HG02798 (cell line): ENCODE results near the gene STMN1.

Experiments used
- ATAC-seq: cut with Tn5 transposase; IDR thresholded peaks from one replicate; pipeline ENCODE4 v1.9.1; 2021; ENCODE audit warnings: mild to moderate bottlenecking; ENCODE audit not compliant: unreplicated experiment, poor library complexity

STMN1 gene

GRCh38 chr1:25922056-25922970 is 16.1 kb upstream of the STMN1 start:
- ATAC-seq = no peak

GRCh38 chr1:25918615-25919014 is 12.4 kb upstream of the STMN1 start:
- no peak for ATAC-seq

- no peak for ATAC-seq
These were observed 11.8 kb upstream of the STMN1 start for GRCh38 chr1:25917996-25918395.

GRCh38 chr1:25916460-25916859 is 10.2 kb upstream of the STMN1 start:
- no peak for ATAC-seq

- ATAC-seq = no peak
These were observed 8.1 kb upstream of the STMN1 start for GRCh38 chr1:25914074-25914995.

- ATAC-seq = no peak
These were observed 7.0 kb upstream of the STMN1 start for GRCh38 chr1:25913206-25913605.

- ATAC-seq = no peak
These were observed 6.0 kb upstream of the STMN1 start for GRCh38 chr1:25912076-25912831.

GRCh38 chr1:25911162-25911561 is 4.9 kb upstream of the STMN1 start:
- ATAC-seq = no peak

GRCh38 chr1:25909040-25909439 is 2.8 kb upstream of the STMN1 start:
- no peak for ATAC-seq

- ATAC-seq = no peak
These were observed 1.9 kb upstream of the STMN1 start for GRCh38 chr1:25908161-25908560.

GRCh38 chr1:25907601-25908000 is 1.4 kb upstream of the STMN1 start:
- ATAC-seq = no peak

GRCh38 chr1:25906644-25907300 is 553 bp upstream of the STMN1 start:
- ATAC-seq = no peak

- ATAC-seq = peak; percentile 84
These were observed 1.1 kb downstream of the STMN1 start for GRCh38 chr1:25904943-25905679.

GRCh38 chr1:25903986-25904385 is 2.2 kb downstream of the STMN1 start:
- ATAC-seq = no peak

GRCh38 chr1:25902462-25902861 is 3.8 kb downstream of the STMN1 start:
- no peak for ATAC-seq

- no peak for ATAC-seq
These were observed 6.0 kb downstream of the STMN1 start for GRCh38 chr1:25900219-25900618.

- ATAC-seq = no peak
These were observed 6.4 kb downstream of the STMN1 start for GRCh38 chr1:25899792-25900191.

GRCh38 chr1:25898223-25899015 is 7.8 kb downstream of the STMN1 start:
- no peak for ATAC-seq
